MV-4-11 (cell line): ENCODE results near the gene HCCS.
"Not testable (repeated sequence)": the region's sequence is repeated elsewhere in the genome, so short reads cannot be mapped to it uniquely, and the experiment has no call there.

Source experiments
- DNase-seq: peaks from one replicate; lab custom pipeline; 2025; lab: John Stamatoyannopoulos, UW

The HCCS gene

DNA sequence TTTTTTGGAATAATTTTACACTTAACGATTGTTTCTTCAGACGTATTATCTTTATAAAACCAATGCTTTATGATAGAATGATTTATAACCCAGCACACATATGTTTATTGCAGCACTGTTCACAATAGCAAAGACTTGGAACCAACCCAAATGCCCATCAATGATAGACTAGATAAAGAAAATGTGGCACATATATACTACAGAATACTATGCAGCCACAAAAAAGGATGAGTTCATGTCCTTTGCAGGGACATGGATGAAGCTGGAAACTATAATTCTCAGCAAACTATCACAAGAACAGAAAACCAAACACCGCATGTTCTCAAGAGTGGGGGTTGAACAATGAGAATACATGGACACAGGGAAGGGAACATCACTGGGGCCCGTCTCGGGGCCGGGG lies 12.0 kb downstream of the HCCS start:
- DNase-seq = not testable (repeated sequence)

DNA sequence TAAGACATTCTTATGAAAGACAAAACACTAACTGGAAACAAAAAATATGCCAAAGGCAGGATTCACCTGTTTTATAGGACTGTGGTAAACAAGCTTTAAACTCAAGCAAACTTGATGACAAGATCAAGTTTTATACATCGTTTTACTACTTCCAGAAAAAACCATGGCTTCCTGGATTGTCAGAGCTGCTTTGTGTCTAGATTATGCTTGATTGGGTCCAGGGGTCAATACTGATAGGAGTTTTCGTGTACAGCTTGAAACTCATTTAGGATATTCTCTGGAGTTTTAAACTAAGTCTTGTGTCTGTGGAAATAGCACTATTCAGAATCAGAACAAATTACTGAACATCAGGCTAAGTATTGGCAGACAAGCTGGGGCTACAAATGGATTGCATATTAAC lies 13.0 kb downstream of the HCCS start:
- DNase-seq = no peak

GRCh38 chrX:11125060-11125459 lies 13.9 kb downstream of the HCCS start:
- no peak for DNase-seq

DNA sequence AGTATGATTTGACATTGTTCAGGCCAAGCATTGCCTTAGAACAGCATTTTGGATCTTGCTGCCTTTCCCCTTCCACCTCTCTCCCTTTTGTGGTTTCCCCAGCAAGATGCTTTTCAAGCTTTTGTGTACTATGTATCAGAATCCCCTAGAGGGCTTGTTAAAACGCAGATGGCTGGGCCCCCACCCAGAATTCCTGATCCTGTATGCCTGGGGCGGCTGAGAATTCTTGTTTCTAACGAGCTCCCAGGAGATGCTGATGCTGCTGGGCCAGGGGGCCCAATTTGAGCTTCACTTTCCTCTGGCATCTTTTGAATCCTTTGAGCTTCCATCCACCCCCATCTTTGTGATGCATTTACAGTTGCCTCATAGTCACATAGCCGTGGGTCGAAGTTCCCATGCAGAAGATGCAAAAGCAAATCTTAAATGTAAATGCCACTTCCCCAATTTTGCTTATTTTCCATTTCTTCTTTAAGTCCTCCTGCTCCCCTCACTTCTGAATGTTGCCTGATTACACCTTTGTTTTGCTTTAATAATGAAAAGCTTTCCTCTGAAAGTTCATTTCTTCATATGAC lies 18.5 kb downstream of the HCCS start:
- DNase-seq = peak; percentile 48

DNA sequence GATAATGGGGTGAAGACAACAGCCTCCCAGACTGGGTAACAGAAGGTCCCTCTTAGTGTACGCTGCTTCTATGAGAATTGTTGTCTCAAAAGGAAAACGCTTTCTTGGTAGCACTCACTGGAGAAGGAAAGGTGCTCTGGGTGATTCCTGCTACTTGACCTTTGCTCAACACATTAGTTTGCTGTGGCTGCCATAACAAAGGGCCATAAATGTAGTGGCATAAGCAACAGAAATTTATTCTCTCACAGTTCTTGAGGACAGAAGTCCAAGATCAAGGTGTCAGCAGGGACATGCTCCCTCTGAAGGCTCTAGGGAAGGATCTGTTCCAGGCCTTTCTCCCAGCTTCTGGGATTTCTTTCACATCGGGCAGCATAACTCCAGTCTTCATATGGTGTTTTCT lies 19.0 kb downstream of the HCCS start:
- DNase-seq = no peak

- peak; percentile 64 for DNase-seq
These were observed 20.0 kb downstream of the HCCS start for GRCh38 chrX:11131146-11131545.

DNA sequence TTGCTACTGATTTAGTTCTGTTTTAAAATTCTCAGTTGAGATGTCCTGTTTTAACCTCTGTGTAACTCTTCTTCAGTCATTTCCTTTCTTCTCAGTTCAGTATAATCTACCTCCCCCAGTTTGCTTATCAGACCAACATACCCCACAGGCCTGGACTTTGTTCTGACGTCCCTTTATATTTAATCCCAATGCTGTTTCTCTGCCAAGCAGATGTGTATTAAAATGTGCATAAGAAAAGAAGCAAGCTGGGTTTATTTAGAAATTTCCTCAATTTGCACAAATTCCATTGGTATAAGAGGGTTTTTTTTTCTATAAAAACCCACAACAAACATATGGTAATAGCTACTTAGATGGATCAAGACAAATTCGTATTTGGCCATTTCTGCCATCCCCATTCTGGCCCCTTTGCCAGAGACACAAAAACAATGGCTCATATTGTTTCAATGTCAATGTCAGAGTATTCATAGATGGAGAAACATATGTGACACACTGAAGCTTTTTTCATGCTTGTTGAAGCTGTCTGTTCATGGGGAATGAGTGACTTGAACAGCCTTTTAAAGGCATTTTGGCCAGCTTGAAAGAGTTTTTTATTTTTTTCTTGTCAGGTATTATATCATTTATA lies 24.5 kb downstream of the HCCS start:
- no peak for DNase-seq

DNA sequence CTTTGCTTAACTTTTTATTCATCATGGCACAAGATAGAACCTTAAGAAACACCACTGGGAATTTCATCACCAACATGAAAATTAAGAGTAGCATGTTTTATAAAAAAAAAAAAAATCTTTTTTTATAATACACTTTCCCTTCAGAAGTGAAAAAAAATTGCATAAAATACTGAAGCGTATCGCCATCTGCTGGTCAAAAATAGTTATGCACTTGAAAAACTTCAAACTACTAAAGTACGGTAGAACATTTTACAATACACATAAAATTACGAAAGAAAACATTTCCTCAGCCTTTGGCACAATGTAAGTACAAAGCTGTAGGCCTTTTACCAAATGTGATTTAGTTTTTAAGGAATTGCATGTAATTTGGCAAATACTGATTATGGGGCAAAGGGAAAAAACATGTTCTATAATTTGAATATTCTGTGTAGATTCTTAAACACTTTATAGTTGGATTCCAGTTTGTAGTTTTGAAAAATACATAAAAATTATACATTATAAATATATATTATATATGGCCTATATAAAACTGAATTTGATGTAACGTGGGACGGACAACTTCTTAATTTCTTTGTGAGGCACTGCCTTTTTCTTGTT lies 26.5 kb downstream of the HCCS start:
- DNase-seq = peak; percentile 13

- DNase-seq = no peak
These were observed 27.6 kb downstream of the HCCS start for GRCh38 chrX:11138498-11139390.

- peak; percentile 30 for DNase-seq
These were observed 33.0 kb downstream of the HCCS start for GRCh38 chrX:11143931-11144678.

DNA sequence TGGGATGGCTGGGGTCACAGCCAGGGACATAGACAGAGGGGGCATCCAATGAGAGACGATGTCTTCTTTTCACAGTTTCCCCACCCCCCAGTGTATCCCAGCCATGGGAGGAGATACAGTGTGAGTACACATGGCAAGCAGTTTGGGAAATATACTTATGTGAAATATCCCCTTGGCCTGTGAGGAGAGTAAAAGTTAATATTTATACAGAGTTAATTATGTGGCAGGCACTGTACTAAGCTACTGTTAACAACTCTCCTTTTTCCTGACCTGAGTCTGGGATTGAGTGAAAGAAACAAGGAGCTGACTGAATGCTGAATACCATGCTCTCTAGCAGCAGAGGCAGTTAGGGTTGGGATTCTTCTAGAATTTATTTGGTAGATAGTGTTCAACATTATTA lies 35.3 kb downstream of the HCCS start:
- no peak for DNase-seq

GRCh38 chrX:11148401-11148800 lies 37.3 kb downstream of the HCCS start:
- DNase-seq = no peak

GRCh38 chrX:11151799-11152559 lies 40.8 kb downstream of the HCCS start:
- DNase-seq = no peak

- DNase-seq = no peak
These were observed 48.0 kb downstream of the HCCS start for GRCh38 chrX:11159149-11159548.

DNA sequence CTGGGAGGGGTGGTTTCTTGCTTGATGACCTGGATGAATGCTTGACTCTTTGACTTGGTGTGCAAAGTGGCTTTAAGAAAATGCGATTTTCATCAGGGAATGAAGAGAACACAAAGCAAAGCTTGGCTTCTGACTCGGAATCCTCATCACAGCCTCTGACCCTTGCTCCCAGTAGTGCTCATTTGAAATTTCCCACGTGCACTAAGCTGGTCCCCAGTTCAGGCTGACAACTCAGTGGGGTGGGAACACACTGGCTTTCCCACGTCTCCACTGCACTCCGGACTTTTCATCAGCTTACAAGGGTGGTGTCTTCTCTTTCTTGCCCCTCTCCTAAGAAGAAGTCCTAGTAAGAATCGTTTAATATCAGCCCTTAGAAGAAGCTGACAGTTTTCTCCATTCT lies 53.3 kb downstream of the HCCS start:
- no peak for DNase-seq

DNA sequence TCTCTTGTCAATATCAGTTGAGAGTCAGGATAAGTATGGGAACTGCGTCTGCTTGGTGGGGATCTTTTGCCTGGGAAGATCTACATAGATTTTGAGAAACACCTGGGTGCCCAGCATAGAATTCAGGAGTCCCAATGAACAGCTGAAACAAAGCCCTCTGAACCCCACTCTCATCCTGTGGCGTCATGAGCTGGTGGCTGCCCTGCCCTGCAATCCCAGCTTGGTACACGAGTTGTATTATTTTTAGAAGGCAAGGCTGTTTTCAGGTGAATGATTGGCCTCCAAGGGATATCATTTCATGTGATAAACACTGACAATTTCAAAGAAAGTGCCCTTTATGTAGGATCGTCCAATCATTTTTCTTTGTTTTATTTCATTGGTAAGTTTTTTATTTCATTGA lies 60.8 kb downstream of the HCCS start:
- DNase-seq = no peak

- DNase-seq = no peak
These were observed 61.3 kb downstream of the HCCS start for GRCh38 chrX:11172415-11172814.
